Stimulated activated CD4-positive, alpha-beta T cell treated with anti-CD3 and anti-CD28 coated beads, Interleukin-15, amount 100 ng/mL, for 1 hour (primary cell): ENCODE data around the gene LSP1.

Experiments used
- DNase-seq, 2 donors: peaks; one replicate each; pipeline ENCODE4 v3.0.0-alpha.2; 2020; ENCODE audit warnings: low read depth in 1 of 2, low spot score in 1 of 2

Gene LSP1

DNA sequence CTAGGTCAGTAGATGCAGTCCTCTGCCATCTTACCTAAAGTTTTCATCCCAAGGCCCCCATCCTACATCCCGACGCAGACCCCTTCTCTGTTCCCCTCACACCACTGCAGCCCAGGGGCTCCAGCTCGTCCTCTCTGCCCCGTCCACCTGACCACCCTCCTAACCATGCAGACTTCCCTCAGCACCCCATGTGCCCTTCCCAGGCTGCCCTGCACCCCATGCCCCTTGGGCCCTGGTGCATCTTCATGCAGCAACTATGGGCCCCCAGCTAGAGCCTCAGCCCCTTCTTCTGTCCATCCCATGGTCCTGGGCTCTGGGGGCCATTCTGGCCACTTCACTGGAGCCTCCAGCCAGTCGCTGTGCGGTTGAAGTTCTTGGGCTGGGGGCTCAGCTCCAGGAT lies 35.9 kb downstream of the LSP1 start:
- DNase-seq: no peak

DNA sequence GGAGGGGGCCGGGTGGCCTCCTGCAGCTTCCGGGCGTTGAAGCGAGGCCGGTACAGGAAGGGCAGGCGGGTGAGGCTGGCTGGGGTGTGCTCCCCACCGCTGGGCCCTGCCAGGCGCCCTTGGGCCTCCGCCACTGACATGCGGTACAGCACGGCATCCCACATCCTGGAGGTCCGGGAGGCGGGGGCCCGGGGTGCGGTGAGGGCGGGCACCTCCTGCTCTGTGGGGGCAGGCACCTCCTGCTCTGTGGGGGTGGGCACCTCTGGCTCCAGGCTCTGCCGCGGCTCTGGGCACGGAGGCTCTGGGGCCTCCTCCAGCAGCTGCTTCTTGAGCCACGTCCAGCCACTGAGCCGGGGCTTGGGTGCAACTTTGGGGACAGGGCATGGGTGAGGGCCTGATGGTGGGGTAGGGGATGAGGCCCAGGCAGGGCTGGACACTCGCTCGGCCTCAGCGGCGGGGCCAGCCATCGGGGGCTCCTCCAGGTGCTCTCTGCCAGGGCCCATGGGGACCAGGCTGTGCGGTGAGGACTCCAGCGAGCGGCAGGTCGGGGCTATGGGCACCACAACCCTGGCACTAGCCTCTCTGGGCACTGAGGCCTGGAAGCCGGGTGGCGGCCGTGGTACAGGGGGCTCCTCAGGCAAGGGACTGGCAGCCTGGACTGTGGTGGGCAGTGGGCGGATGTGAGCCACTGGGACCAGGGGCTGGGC lies 36.5 kb downstream of the LSP1 start:
- peak; percentile 45 to 46 for DNase-seq

DNA sequence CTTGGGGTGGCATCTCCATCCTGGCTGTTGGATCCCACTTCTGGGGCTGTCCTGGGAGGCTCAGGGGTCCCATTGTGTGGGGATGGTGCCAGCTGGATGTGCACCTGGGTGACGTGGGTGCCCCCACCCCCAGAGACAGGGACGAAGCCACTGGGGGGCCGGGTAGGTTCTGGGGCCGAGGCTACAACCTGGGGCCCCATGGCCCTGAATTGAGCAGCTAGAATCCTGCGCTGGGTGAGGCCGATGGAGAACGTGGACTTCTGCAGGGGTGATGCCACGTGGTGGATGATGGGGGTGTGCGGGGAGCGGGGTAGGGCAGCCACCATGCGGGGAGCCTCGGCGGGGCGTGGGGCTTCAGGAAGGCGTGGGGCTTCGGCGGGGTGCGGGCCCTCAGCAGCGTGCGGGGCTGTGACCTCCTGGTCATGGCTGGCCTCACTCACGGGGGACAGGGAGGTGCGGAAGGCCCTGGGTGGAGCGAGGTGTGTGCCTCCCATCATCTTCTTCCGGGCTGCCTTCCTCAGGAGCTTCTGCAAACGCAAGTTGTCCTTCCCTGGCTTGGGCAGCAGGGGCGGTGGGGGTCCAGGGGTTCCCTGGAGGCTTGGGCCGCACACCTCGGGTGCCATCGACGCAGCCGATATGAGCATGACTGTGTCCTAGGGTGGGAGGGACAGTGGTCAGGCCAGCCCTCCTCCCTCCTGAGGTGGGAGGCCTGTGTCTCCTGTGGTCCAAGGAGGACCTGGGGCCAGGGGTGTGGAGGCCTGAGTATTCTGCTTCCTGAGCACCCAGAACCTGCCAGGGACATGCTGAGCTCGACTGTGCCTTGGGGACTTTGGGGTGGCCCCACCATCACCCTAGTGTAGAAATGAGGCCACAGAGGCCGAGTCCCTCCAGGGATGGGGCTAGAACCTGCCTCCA lies 37.3 kb downstream of the LSP1 start:
- no peak for DNase-seq

DNA sequence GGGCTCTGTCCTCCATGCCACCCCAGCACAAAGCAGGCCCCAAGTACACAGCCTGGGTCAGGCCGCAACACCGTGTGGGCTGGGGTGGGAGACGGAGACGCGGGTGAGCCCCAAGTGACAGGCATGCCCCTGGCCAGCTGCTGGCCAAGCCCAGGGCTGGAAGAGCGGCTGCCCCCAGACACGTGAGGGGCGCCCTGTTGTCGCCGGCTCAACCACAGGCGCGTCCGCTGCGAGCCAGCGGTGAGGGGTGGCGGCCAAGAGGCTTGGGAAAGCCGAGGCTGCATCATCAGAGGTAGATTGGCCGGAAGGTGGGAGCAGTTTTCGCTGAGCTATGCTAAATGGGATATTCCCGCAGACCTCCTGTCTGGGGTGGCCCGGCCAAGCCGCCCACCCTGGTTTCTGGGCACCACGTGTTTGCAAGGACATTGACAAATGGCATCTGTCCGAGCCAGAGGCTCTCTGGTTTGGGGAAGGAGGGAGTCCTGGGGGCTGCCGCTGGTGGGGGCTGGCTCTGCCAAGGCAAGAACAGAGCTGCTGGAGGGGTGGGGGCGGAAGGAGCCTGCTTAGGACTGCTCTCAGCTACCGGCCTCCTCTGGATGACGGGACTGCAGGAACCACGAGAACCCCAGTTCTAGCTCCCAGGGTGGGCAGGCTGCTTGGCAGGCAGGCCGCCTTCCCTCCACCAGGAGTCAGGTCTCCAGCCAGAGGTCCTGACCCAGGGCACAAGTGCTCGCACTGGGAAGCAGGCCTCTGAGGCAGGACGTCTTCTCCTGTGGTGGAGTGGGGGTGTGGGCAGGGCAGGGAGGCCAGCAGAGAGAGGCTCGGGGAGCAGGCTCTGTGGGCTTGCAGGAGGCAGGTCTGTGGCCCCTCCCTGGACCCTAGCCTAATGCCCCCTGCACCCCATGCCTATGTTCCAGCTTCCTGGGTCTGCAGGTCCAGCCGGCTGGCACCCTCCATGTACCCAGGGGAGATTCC lies 38.3 kb downstream of the LSP1 start:
- DNase-seq: no peak

DNA sequence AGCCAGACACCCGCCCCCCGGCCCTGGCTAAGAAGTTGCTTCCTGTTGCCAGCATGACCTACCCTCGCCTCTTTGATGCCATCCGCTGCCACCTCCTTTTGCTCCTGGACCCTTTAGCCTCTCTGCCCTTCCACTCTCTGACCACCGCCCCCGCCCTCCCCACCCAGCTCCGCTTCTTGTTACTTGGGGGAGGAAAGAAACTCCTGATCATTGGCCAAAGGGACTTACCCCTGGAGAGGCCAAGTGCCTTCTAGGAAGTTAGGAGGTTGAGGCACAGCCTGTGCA lies 38.9 kb downstream of the LSP1 start, which contains the start of gene PRR33:
Gene PRR33, minus strand, starts transcription at position 65 of the 285 bp plus-strand sequence. CDS start 1,311 bp downstream, outside the sequence.
- no peak for DNase-seq

DNA sequence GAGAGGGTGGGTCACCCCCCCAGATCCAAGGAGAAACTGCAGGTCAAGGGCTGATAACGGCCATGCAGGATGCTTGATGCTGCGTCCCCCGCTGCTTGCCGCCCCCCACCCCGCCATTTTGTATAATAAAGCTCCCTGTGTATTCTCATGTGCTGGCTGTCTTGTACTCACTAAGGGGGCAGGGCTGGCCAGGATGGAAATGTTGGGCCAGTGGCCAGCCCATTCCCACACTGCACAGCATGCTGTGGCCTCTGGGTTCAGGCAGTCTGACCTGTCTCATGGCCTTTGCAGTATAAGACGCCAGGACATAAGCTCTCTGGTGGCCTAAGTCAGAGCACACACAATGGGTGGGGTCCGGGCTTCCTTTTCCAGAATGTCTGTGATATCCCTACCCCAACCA lies 39.2 kb downstream of the LSP1 start:
- DNase-seq: no peak

DNA sequence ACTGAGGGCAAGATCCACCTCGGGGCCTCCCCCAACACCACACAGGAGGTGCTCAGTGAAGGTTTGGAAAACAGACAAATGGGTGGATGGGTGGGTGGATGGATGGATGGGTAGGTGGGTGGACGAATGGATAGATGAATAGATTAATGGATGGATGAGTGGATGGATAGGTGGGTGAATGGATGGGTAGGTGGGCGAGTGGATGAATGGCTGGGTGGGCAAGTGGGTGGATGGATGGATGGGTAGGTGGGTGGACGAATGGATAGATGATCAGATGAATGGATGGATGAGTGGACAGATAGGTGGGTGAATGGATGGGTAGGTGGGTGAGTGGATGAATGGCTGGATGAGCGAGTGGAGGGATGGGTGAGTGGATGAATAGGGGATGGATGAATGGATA lies 39.7 kb downstream of the LSP1 start:
- no peak for DNase-seq

DNA sequence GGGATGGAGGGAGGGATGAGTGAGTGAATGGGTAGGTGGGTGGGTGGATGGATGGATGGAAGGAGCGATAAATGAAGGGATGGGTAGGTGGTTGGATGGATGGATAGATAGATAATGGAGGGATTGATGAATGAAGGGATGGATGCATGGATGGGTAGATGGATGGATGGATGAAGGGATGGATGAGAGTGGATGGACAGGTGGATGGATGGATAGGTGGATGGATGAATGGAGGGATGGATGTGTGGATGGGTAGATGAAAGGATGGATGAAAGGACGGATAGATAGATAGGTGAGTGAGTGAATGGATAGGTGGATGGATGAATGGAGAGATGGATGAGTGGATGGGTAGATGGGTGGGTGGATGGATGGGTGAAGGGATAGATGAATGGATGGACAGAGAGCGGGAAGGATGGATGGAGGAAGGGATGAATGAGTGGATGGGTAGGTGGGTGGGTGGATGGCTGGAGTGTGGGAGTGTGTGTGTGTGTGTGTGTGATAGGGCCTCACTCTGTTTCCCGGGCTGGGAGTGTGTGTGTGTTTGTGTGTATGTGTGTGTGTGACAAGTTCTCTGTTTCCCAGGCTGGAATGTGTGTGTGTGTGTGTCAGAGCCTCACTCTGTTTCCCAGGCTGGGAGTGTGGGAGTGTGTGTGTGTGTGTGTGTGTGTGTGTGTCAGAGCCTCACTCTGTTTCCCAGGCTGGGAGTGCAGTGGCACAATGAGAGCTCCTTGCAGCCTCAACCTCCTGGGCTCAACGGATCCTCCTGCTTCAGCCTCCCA lies 40.9 kb downstream of the LSP1 start:
- DNase-seq: no peak

DNA sequence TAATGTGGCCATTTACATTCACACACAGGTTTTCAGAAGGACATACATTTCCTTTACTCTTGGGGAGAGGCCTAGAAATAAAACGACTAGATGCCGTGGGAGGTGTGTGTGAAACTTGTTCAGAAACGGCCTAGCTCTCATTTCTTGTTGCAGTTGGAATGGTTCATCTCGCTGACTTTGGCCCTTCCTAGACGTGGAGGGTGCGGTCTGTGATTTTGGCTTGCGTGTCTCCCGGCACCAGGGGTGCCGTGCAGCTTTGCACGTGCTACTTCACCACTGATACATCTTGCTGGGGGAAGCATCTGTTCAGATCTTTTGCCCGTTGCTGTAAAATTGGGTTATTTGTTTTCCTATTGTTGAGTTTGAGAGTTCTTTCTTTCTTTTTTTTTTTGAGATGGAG lies 41.9 kb downstream of the LSP1 start:
- DNase-seq: no peak

DNA sequence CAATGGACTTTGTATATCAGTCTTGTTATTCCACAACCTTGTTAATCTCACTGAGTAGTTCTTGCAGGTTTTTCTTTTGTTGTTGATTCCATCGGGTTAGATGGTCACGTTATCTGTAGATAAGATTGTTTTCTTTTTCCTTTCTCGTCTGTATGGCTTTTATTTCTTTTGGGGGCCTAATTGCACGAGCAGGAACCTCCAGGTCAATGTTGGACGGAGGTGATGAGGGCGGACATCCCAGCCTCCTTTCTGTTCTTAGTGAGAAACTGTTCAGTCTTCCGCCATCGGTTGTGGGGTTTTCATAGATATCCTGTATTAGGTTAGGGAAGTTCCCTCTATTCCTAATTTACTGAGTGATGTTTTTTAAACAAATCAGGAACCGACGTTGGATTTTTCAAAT lies 43.6 kb downstream of the LSP1 start:
- no peak for DNase-seq

DNA sequence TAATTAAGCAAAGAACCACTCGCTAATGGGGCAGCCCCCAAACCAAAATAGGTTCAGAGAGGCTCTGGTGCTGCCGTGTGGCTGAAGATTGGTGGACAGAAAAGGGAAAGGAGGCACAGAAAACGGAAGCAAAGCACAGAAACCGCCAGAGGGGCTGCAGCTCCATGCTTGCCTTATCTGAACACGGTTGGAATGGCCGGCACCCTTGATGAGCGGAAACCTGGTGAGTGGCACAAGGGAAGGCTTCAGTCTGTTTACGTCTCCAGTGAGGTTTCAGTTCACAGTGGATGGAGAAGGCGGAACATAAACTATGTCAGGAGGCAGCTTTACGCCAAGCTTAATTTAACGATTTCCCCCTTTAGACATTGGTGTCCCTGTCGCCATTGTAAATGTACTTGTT lies 44.0 kb downstream of the LSP1 start:
- DNase-seq: no peak

DNA sequence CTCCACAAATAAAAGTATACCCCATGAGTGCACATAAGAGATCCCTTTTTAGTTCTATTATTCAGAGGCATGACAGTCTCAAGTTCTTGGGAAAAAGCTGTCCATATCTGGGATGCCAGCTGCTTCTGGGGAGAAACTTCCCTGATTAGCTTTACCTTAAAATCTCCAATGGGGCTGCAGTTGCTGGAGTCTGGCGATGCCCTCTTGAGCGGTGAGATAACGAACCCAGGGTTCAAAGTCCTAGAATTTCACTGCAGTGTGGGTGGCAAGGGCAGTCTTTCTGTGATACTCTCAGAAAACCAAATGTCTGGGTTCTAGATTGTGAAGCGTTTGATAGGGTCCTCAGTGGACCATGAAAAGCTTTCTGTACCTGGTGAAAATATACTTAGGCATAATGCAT lies 46.2 kb downstream of the LSP1 start:
- DNase-seq: no peak

DNA sequence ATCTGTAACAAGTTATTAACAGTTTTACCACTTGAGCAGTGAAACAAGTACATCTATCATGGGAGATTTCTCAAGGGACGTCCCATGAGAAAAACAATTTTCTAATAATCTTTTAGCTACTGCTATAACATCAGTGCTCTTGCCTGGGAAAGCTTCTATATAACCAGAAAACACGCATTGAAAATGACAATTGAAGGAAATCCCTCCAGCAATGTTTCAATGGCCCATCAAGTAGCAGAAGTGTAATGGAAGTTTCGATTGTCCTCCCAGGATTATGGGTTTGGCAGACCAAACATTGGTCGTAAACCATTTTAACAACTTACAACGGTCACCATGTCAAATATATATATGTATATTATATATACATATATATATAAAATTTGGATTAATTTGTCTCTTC lies 46.8 kb downstream of the LSP1 start:
- no peak for DNase-seq

DNA sequence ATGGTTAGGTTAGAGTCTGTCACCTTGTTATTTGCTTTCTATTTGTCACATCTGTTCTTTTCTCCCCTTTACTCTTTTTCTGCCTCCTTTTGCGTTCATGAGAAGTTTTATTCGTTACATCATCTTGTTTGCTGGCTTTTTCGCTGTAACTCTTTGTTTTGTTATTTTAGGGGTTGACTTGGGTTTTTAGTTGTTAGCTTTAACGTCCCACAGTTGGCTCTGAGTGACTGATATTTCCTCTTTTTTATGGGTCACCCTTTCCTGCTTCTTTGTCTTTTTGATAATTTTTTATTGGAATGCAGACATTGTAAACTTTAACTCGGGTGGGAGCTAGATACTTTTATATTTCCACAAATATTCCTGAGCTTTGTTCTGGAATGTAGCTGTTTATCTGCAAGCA lies 53.3 kb downstream of the LSP1 start:
- DNase-seq: no peak

DNA sequence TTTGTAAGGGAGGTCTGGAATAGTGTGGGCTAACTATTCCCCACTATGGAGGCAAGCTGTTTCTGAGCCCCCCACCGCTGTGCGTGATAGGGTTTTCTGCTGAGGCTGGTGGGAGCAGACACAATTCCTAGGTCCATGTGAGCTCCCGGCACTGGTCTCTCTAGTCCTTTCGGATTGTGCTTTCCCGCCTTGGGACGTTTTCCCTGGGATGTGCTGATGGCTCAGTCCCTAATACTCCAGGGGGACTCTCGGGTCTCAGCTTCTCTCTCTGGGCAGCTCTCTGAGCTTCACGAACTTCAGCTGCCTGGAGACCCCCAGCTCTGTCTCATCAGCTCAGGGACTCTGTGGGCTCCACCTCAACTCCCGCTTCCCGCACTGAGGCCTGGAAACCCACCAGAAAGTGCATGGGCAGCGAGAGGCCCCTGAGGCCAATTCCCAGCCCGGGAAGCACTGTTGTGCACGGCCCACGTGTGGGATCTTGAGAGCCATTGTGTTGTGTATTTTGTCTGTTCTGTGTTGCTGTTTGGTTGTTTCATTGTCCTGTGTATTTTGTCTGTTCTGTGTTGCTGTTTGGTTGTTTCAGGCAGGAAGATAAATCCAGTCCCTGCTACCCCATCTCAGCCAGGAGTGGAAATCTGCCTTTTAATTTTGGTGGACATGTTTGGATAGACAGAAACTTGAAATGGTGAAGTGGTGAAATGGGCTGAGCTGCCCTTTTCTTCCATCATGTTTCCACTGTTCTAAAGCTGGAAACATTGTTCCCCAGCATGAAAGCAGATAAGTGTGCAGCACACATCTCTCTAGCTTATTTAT lies 53.9 kb downstream of the LSP1 start:
- no peak for DNase-seq

DNA sequence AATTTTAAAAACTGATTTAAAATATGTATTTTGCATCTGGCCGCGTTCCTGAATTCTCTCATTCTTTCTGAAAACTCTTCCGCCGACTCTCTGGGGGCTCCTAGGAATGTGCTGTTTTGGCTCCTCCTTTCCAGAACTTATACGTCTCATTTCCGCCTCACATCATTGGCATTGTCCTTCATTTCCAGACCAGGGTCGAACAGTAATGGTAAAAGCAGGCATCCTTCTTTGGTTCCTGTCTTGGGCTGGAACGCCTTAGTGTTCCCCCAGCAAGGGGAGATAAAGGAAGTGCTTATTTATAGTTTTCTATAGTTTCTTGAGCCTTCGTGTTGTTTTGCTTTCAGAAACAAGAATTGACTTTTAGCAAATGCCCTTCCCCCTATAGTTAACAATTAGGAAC lies 55.7 kb downstream of the LSP1 start:
- no peak for DNase-seq

DNA sequence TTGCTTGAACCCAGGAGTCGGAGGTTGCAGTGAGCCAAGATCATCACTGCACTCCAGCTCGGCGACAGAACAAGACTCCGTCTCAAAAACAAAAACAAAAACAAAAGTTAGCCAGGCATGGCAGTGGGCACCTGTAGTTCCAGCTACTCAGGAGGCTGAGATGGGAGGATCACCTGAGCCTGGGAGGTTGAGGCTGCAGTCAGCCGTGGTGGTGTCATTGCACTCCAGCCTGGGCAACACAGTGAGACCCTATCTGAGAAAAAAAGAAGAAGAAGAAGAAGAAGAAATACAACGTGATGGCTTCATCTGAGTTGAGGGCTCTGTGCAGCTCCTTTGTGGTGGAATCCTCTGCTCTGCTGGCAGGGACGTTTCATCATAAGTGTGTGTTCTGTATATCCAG lies 56.6 kb downstream of the LSP1 start:
- no peak for DNase-seq

DNA sequence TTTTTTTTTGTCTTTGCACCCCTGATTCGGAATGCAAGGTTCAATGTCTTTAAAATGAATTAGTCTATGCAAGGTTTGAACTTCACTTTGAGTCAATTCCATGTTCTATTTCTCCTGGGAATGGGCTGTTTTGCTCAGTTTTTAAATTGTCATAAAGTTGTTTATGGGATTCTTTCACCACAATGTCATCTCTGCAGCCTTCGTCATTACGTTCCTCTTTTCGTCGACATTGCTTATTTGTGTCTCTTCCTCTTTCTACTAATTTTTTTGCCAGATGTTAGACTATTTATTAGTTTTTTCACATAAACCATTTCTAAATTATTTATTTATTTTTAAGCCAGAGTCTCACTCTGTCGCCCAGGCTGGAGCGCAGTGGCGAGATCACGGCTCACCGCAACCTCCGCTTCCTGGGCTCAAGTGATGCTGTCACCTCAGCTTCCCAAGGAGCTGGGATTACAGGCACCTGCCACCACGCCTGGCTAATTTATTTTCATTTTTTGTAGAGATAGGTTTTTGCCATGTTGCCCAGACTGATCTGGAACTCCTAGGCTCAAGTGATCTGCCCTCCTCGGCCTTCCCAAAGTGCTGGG lies 59.5 kb downstream of the LSP1 start:
- DNase-seq: no peak

DNA sequence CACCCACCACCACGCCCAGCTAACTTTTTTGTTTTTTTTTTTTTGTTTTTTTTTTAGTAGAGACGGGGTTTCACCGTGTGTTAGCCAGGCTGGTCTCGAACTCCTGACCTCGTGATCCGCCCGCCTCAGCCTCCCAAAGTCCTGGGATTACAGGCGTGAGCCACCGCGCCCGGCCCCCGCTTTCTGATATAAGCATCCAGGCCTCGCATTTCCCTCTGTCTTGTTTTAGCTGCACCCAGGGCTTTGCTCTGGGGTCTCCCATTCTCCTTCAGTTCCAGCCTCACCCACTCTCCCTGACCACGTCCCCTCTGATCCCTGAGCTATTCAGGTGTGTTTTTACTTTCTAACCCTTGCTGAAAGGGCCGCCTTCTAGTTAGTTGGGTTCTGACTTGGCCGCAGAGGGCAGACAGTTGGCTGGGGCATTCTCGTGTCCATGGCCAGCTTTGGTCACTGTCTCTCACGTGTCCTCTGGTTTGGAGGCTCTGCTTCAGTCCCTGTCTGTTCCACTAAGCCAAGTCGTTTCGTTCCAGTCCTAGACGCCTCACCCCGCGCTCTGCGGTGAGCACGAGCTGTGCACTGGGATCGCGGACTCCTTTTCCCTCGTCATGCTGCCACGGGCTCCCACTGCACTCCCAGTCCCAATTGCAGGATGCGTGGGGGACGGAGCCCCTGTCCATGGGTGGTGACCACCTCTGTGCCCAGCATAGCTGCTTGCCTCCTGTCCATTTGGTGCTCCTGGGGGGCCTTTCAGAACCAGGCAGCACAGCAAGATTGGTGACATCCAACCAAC lies 60.6 kb downstream of the LSP1 start:
- DNase-seq: no peak
